ENCODE measurements around the gene PDZD4.

- TF ChIP-seq CCNT2 (IDR thresholded peaks at IDR 0.05; ENCODE audit: borderline replicate concordance, extremely low read depth, insufficient read length, low read depth, low read length) (no peak), PHF21A (IDR thresholded peaks at IDR 0.05; ENCODE audit: borderline replicate concordance, low read depth) (no peak), BRF1 (IDR thresholded peaks at IDR 0.05; ENCODE audit: borderline replicate concordance, extremely low read depth, insufficient read length) (no peak)
These were observed 47.4 kb upstream of the PDZD4 start for GRCh38 chrX:153877571-153878261.

Measured in K562 (cell line).